NT2/D1 (cell line): ENCODE results near the gene TAAR9.
A peak's percentile ranks its signal among the peaks of the same experiment; 100 is the strongest.

ENCODE experiments used
- DNase-seq: peaks from one replicate; pipeline ENCODE4 v3.0.0-alpha.2; 2011; ENCODE audit warnings: low read depth, low spot score
- H3K27me3 ChIP-seq: 2 replicates; pipeline ENCODE4 v1.6.0; 2011; ENCODE audit warnings: mild to moderate bottlenecking; ENCODE audit not compliant: insufficient read length, insufficient read depth
- H3K36me3 ChIP-seq: 2 replicates; pipeline ENCODE4 v1.6.1; 2011; ENCODE audit warnings: mild to moderate bottlenecking, low read length, mixed read lengths; ENCODE audit not compliant: insufficient read depth, insufficient read length
- H3K4me1 ChIP-seq: 2 replicates; pipeline ENCODE4 v1.5.1; 2011; ENCODE audit not compliant: insufficient read depth, insufficient read length
- H3K4me3 ChIP-seq: 2 replicates; pipeline ENCODE4 v1.5.1; 2011; ENCODE audit warnings: low read depth; ENCODE audit not compliant: insufficient read length
- H3K9ac ChIP-seq: 2 replicates; pipeline ENCODE4 v1.6.0; 2011; ENCODE audit warnings: low read depth; ENCODE audit not compliant: insufficient read length
- H3K9me3 ChIP-seq: 2 replicates; pipeline ENCODE4 v1.5.1; 2011; ENCODE audit warnings: mild to moderate bottlenecking, low read length; ENCODE audit not compliant: insufficient read depth
- SUZ12 ChIP-seq: IDR thresholded peaks from 2 replicates; pipeline ENCODE4 v1.6.1; 2011; ENCODE audit not compliant: insufficient read length, insufficient read depth; ENCODE audit errors: extremely low read depth
- YY1 ChIP-seq: IDR thresholded peaks from 2 replicates; pipeline ENCODE4 v1.6.1; 2011; ENCODE audit not compliant: insufficient read length, insufficient read depth
- ZNF274 ChIP-seq: IDR thresholded peaks from 2 replicates; pipeline ENCODE4 v1.6.1; 2011; ENCODE audit warnings: mild to moderate bottlenecking, low read depth, low read length

The TAAR9 gene

GRCh38 chr6:132511210-132511830 is 26.8 kb upstream of the TAAR9 start:
- H3K9ac ChIP-seq = no peak overlapping the region
- peaks cover 12% of the 10 kb centered on the region for H3K36me3 ChIP-seq
- TF ChIP-seq SUZ12 = no peak
- TF ChIP-seq ZNF274 = no peak
- TF ChIP-seq YY1 = no peak
- no peaks in the 10 kb centered on the region for H3K4me1 ChIP-seq
- H3K4me3 ChIP-seq = no peak overlapping the region
- H3K9me3 ChIP-seq = no peaks in the 10 kb centered on the region
- peaks cover 10% of the 10 kb centered on the region for H3K27me3 ChIP-seq
- no peak for DNase-seq

GRCh38 chr6:132511831-132512220 is 26.3 kb upstream of the TAAR9 start:
- TF ChIP-seq ZNF274 (no peak), SUZ12 (no peak)
- peak overlapping the region; percentile 77 for H3K4me3 ChIP-seq
- H3K36me3 ChIP-seq = peaks cover 12% of the 10 kb centered on the region

GRCh38 chr6:132512342-132512637 is 25.8 kb upstream of the TAAR9 start:
- Histone ChIP-seq H3K27me3 (peaks cover 10% of the 10 kb centered on the region), H3K9ac (peak overlapping the region; percentile 82), H3K4me1 (no peaks in the 10 kb centered on the region), H3K4me3 (peak overlapping the region; percentile 77), H3K9me3 (no peaks in the 10 kb centered on the region), H3K36me3 (peaks cover 12% of the 10 kb centered on the region)
- DNase-seq = no peak
- TF ChIP-seq YY1 (no peak), SUZ12 (no peak), ZNF274 (no peak)

More at GRCh38 chr6:132511831-132512220, 26.3 kb upstream of the TAAR9 start:
- peak overlapping the region; percentile 21 for H3K9ac ChIP-seq
- no peaks in the 10 kb centered on the region for H3K9me3 ChIP-seq
- DNase-seq = no peak
- H3K27me3 ChIP-seq = peaks cover 10% of the 10 kb centered on the region
- no peaks in the 10 kb centered on the region for H3K4me1 ChIP-seq

- TF ChIP-seq ZNF274 (no peak), SUZ12 (no peak), YY1 (no peak)
- peak; percentile 62 for DNase-seq
- no peaks in the 10 kb centered on the region for H3K4me1 ChIP-seq
Observed at GRCh38 chr6:132512638-132513632, 25.1 kb upstream of the TAAR9 start, which contains the start of gene STX7. Gene STX7 (minus strand): TSS chr6:132513116. CDS start chr6:132503530, 9,586 bp downstream.

GRCh38 chr6:132513831-132514545 is 24.1 kb upstream of the TAAR9 start:
- Histone ChIP-seq H3K27me3 (peaks cover 10% of the 10 kb centered on the region), H3K4me3 (no peak overlapping the region), H3K9ac (no peak overlapping the region), H3K36me3 (no peaks in the 10 kb centered on the region), H3K9me3 (no peaks in the 10 kb centered on the region), H3K4me1 (no peaks in the 10 kb centered on the region)
- DNase-seq = no peak
- TF ChIP-seq ZNF274 (no peak), SUZ12 (no peak), YY1 (no peak)

More at GRCh38 chr6:132512638-132513632, 25.1 kb upstream of the TAAR9 start, which contains the start of gene STX7:
- Histone ChIP-seq H3K9ac (peak within 1 kb of the TSS; percentile 82), H3K4me3 (peak within 1 kb of the TSS; percentile 77), H3K9me3 (no peaks in the 10 kb centered on the region), H3K36me3 (peaks cover 9% of the 10 kb centered on the region), H3K27me3 (peaks cover 10% of the 10 kb centered on the region)

GRCh38 chr6:132515386-132515785 is 22.7 kb upstream of the TAAR9 start:
- no peak for DNase-seq
- H3K4me1 ChIP-seq = no peaks in the 10 kb centered on the region
- no peaks in the 10 kb centered on the region for H3K9me3 ChIP-seq
- no peaks in the 10 kb centered on the region for H3K36me3 ChIP-seq
- H3K4me3 ChIP-seq = no peak overlapping the region
- TF ChIP-seq ZNF274 (no peak), SUZ12 (no peak), YY1 (no peak)
- peaks cover 10% of the 10 kb centered on the region for H3K27me3 ChIP-seq
- H3K9ac ChIP-seq = no peak overlapping the region

- Histone ChIP-seq H3K4me1 (no peaks in the 10 kb centered on the region), H3K9me3 (no peaks in the 10 kb centered on the region), H3K36me3 (no peaks in the 10 kb centered on the region), H3K27me3 (no peaks in the 10 kb centered on the region), H3K9ac (no peak overlapping the region), H3K4me3 (no peak overlapping the region)
- no peak for TF ChIP-seq YY1
- no peak for TF ChIP-seq ZNF274
- no peak for TF ChIP-seq SUZ12
- DNase-seq = no peak
Observed at GRCh38 chr6:132520953-132521352, 17.1 kb upstream of the TAAR9 start.
